Measurements from ENCODE around the gene BUD23. TPM values are rescaled to one million over a fixed set of nuclear protein-coding genes. Genes with fewer than 3 reads are reported as not detected.
"Not testable (repeated sequence)": the region's sequence is repeated elsewhere in the genome, so short reads cannot be mapped to it uniquely, and the experiment has no call there.

Gene BUD23
- total RNA-seq, 2 experiments from 2014 or later: 92.0 to 94.0 TPM

- Mint-ChIP-seq H3K27ac (no peak overlapping the region), H3K4me3 (no peak overlapping the region), H3K27me3 (peaks cover 48% of the 10 kb centered on the region), H3K4me1 (ENCODE audit: low read depth) (peaks cover 6% of the 10 kb centered on the region), H3K9me3 (no peaks in the 10 kb centered on the region), H3K36me3 (no peaks in the 10 kb centered on the region)
- ChIA-PET CTCF (no interaction called here), POLR2A (no interaction called here)
- intact Hi-C loops (cut with micrococcal nuclease): no loop called here
- no peak for DNase-seq
Measured at GRCh38 chr7:73649576-73649975, 33.8 kb upstream of the BUD23 start.

- Mint-ChIP-seq H3K27me3 (peaks cover 46% of the 10 kb centered on the region), H3K36me3 (no peaks in the 10 kb centered on the region), H3K4me1 (ENCODE audit: low read depth) (peaks cover 6% of the 10 kb centered on the region), H3K9me3 (no peaks in the 10 kb centered on the region), H3K4me3 (no peak overlapping the region), H3K27ac (no peak overlapping the region)
- CTCF ChIA-PET: no interaction called here
- intact Hi-C loops (cut with micrococcal nuclease): no loop called here
- POLR2A ChIA-PET: no interaction called here
- DNase-seq: no peak
Measured at GRCh38 chr7:73650524-73650923, 32.9 kb upstream of the BUD23 start.

- H3K27ac Mint-ChIP-seq: no peak overlapping the region
Measured at GRCh38 chr7:73652541-73652949, 30.9 kb upstream of the BUD23 start.

GRCh38 chr7:73655309-73655708, 28.1 kb upstream of the BUD23 start:
- H3K9me3 Mint-ChIP-seq; H3K4me3 Mint-ChIP-seq; H3K36me3 Mint-ChIP-seq; H3K4me1 Mint-ChIP-seq (ENCODE audit: low read depth); intact Hi-C loops (cut with micrococcal nuclease); H3K27ac Mint-ChIP-seq; CTCF ChIA-PET; POLR2A ChIA-PET; DNase-seq: not testable (repeated sequence)
- H3K27me3 Mint-ChIP-seq: peaks cover 21% of the 10 kb centered on the region

More at GRCh38 chr7:73652541-73652949, 30.9 kb upstream of the BUD23 start:
- H3K9me3 Mint-ChIP-seq: no peaks in the 10 kb centered on the region
- POLR2A ChIA-PET: interaction anchor here (0.7 kb wide), 1 partner anchor 329 kb away, joined by 3 read pairs; no protein-coding TSS in a partner anchor
- intact Hi-C loops (cut with micrococcal nuclease): no loop called here
- no peak overlapping the region for H3K4me3 Mint-ChIP-seq
- H3K36me3 Mint-ChIP-seq: no peaks in the 10 kb centered on the region
- peaks cover 34% of the 10 kb centered on the region for H3K27me3 Mint-ChIP-seq
- CTCF ChIA-PET: interaction anchor here (0.5 to 1.4 kb wide), 2 partner anchors 46 to 729 kb away, joined by 3 to 5 read pairs; no protein-coding TSS in a partner anchor
- DNase-seq: no peak
- H3K4me1 Mint-ChIP-seq (ENCODE audit: low read depth): peaks cover 6% of the 10 kb centered on the region

- Mint-ChIP-seq H3K4me1 (ENCODE audit: low read depth) (no peaks in the 10 kb centered on the region), H3K27me3 (peaks cover 27% of the 10 kb centered on the region), H3K4me3 (no peak overlapping the region), H3K27ac (no peak overlapping the region), H3K9me3 (peaks cover 7% of the 10 kb centered on the region), H3K36me3 (no peaks in the 10 kb centered on the region)
- intact Hi-C loops (cut with micrococcal nuclease): no loop called here
- ChIA-PET POLR2A (no interaction called here), CTCF (interaction anchor here (1.4 kb wide), 1 partner anchor 8 kb away, joined by 4 read pairs; no protein-coding TSS in a partner anchor)
- DNase-seq: no peak
Measured at GRCh38 chr7:73659983-73660382, 23.4 kb upstream of the BUD23 start.

- H3K4me3 Mint-ChIP-seq; H3K4me1 Mint-ChIP-seq (ENCODE audit: low read depth); H3K9me3 Mint-ChIP-seq; POLR2A ChIA-PET; CTCF ChIA-PET; intact Hi-C loops (cut with micrococcal nuclease); H3K36me3 Mint-ChIP-seq; H3K27ac Mint-ChIP-seq; DNase-seq: not testable (repeated sequence)
- peaks cover 27% of the 10 kb centered on the region for H3K27me3 Mint-ChIP-seq
Measured at GRCh38 chr7:73660594-73660993, 22.8 kb upstream of the BUD23 start.

- CTCF ChIA-PET: interaction anchor here (1.0 kb wide), 1 partner anchor 56 kb away, joined by 4 read pairs; no protein-coding TSS in a partner anchor
- Mint-ChIP-seq H3K4me3 (no peak overlapping the region), H3K36me3 (no peaks in the 10 kb centered on the region), H3K27me3 (peaks cover 31% of the 10 kb centered on the region), H3K27ac (no peak overlapping the region), H3K9me3 (peaks cover 7% of the 10 kb centered on the region), H3K4me1 (ENCODE audit: low read depth) (no peaks in the 10 kb centered on the region)
- no peak for DNase-seq
- intact Hi-C loops (cut with micrococcal nuclease): no loop called here
- POLR2A ChIA-PET: no interaction called here
Measured at GRCh38 chr7:73663033-73663432, 20.4 kb upstream of the BUD23 start.

GRCh38 chr7:73667344-73668102, 15.9 kb upstream of the BUD23 start, which contains the start of gene VPS37D:
TSS of gene VPS37D (plus strand) at chr7:73667831. CDS start at chr7:73667959, 128 bp downstream.
- peak; percentile 92 for DNase-seq
- peaks cover 36% of the 10 kb centered on the region for H3K27me3 Mint-ChIP-seq
- H3K4me3 Mint-ChIP-seq: peak within 1 kb of the TSS; percentile 62
- H3K4me1 Mint-ChIP-seq (ENCODE audit: low read depth): peaks cover 3% of the 10 kb centered on the region
- no peak within 1 kb of the TSS for H3K27ac Mint-ChIP-seq
- peaks cover 7% of the 10 kb centered on the region for H3K9me3 Mint-ChIP-seq
- intact Hi-C loops (cut with micrococcal nuclease): loop anchor here (1.0 to 2.0 kb wide), 3 partner anchors 15 to 60 kb away; partner anchors contain the start of genes BUD23, DNAJC30 and STX1A
- POLR2A ChIA-PET: interaction anchor here (0.7 kb wide), 2 partner anchors 36 to 83 kb away, joined by 3 read pairs; no protein-coding TSS in a partner anchor
- no peaks in the 10 kb centered on the region for H3K36me3 Mint-ChIP-seq
- CTCF ChIA-PET: interaction anchor here (0.6 to 3.4 kb wide), 16 partner anchors 8 to 180 kb away, joined by 3 to 29 read pairs (median 4); partner anchors contain the start of genes ABHD11 and TBL2

GRCh38 chr7:73668103-73668885, 15.1 kb upstream of the BUD23 start:
- Mint-ChIP-seq H3K36me3 (no peaks in the 10 kb centered on the region), H3K4me1 (ENCODE audit: low read depth) (peaks cover 3% of the 10 kb centered on the region), H3K4me3 (peak overlapping the region; percentile 26), H3K27ac (no peak overlapping the region), H3K27me3 (peaks cover 31% of the 10 kb centered on the region), H3K9me3 (peaks cover under 1% of the 10 kb centered on the region)
- no peak for DNase-seq
- ChIA-PET POLR2A (no interaction called here), CTCF (interaction anchor here (0.6 to 3.4 kb wide), 17 partner anchors 9 to 181 kb away, joined by 3 to 29 read pairs (median 4); partner anchors contain the start of genes ABHD11 and TBL2)
- intact Hi-C loops (cut with micrococcal nuclease): no loop called here

GRCh38 chr7:73668886-73669230, 14.5 kb upstream of the BUD23 start:
- peak overlapping the region; percentile 23 for H3K4me3 Mint-ChIP-seq
- DNase-seq: no peak
- H3K27ac Mint-ChIP-seq: no peak overlapping the region
- ChIA-PET POLR2A (no interaction called here), CTCF (interaction anchor here (0.6 to 3.4 kb wide), 5 partner anchors 9 to 181 kb away, joined by 3 to 29 read pairs (median 4); no protein-coding TSS in a partner anchor)
- H3K36me3 Mint-ChIP-seq: no peaks in the 10 kb centered on the region
- no peaks in the 10 kb centered on the region for H3K9me3 Mint-ChIP-seq
- peaks cover 3% of the 10 kb centered on the region for H3K4me1 Mint-ChIP-seq (ENCODE audit: low read depth)
- intact Hi-C loops (cut with micrococcal nuclease): no loop called here
- peaks cover 28% of the 10 kb centered on the region for H3K27me3 Mint-ChIP-seq

GRCh38 chr7:73669288-73669701, 14.1 kb upstream of the BUD23 start:
- ChIA-PET POLR2A (no interaction called here), CTCF (interaction anchor here (0.6 to 3.4 kb wide), 3 partner anchors 54 to 62 kb away, joined by 4 to 29 read pairs (median 5); no protein-coding TSS in a partner anchor)
- H3K9me3 Mint-ChIP-seq: no peaks in the 10 kb centered on the region
- intact Hi-C loops (cut with micrococcal nuclease): no loop called here
- no peak overlapping the region for H3K27ac Mint-ChIP-seq
- no peak overlapping the region for H3K4me3 Mint-ChIP-seq
- no peaks in the 10 kb centered on the region for H3K36me3 Mint-ChIP-seq
- peaks cover 3% of the 10 kb centered on the region for H3K4me1 Mint-ChIP-seq (ENCODE audit: low read depth)
- peaks cover 24% of the 10 kb centered on the region for H3K27me3 Mint-ChIP-seq
- DNase-seq: no peak

- no peaks in the 10 kb centered on the region for H3K36me3 Mint-ChIP-seq
- intact Hi-C loops (cut with micrococcal nuclease): no loop called here
- H3K27ac Mint-ChIP-seq: no peak overlapping the region
- ChIA-PET POLR2A (no interaction called here), CTCF (interaction anchor here (0.9 to 3.4 kb wide), 2 partner anchors 63 kb away, joined by 3 to 29 read pairs; no protein-coding TSS in a partner anchor)
- H3K4me1 Mint-ChIP-seq (ENCODE audit: low read depth): peaks cover 3% of the 10 kb centered on the region
- H3K4me3 Mint-ChIP-seq: no peak overlapping the region
- peaks cover 20% of the 10 kb centered on the region for H3K27me3 Mint-ChIP-seq
- DNase-seq: no peak
- H3K9me3 Mint-ChIP-seq: no peaks in the 10 kb centered on the region
Measured at GRCh38 chr7:73669858-73670385, 13.5 kb upstream of the BUD23 start.

All from activated CD4-positive, alpha-beta memory T cell treated with anti-CD3 and anti-CD28 coated beads for 36 hours (primary cell).